Measurements from ENCODE around the gene SHMT2. TPM values are rescaled to one million over a fixed set of nuclear protein-coding genes. Genes with fewer than 3 reads are reported as not detected.

The SHMT2 gene
- total RNA-seq, 4 donors from 2014 or later: 20.5 to 42.4 (median 34.4) TPM

DNA sequence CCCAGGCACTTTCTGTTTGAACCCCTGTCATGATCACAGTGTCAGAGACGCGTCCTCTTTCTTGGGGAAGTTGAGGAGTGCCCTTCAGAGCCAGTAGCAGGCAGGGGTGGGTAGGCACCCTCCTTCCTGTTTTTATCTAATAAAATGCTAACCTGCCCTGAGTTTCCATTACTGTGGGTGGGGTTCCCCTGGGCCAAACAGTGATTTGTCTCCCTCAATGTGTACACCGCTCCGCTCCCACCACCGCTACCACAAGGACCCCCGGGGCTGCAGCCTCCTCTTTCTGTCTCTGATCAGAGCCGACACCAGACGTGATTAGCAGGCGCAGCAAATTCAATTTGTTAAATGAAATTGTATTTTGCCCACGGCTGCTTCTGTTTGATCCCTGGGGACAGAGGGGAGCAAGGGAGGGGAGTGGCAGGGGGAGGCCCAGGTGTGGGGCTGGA lies 5.1 kb downstream of the SHMT2 start:
- ATAC-seq: no peak
- TF ChIP-seq POLR2AphosphoS5 (IDR thresholded peaks at IDR 0.05): no peak
- TF ChIP-seq EP300 (IDR thresholded peaks at IDR 0.05): no peak
- TF ChIP-seq POLR2A (IDR thresholded peaks at IDR 0.05): no peak
- TF ChIP-seq, protein P1, sequence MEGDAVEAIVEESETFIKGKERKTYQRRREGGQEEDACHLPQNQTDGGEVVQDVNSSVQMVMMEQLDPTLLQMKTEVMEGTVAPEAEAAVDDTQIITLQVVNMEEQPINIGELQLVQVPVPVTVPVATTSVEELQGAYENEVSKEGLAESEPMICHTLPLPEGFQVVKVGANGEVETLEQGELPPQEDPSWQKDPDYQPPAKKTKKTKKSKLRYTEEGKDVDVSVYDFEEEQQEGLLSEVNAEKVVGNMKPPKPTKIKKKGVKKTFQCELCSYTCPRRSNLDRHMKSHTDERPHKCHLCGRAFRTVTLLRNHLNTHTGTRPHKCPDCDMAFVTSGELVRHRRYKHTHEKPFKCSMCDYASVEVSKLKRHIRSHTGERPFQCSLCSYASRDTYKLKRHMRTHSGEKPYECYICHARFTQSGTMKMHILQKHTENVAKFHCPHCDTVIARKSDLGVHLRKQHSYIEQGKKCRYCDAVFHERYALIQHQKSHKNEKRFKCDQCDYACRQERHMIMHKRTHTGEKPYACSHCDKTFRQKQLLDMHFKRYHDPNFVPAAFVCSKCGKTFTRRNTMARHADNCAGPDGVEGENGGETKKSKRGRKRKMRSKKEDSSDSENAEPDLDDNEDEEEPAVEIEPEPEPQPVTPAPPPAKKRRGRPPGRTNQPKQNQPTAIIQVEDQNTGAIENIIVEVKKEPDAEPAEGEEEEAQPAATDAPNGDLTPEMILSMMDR (IDR thresholded peaks at IDR 0.05): no peak
- WGBS, 2 donors (ENCODE audit: low coverage in 1 of 2): 91% methylated on average over 7 of the region's 10 CpGs; no CpG with 5 or more reads in 1 of the 2 donors
- H3K9me3 ChIP-seq: no peaks in the 10 kb centered on the region
- H3K4me3 ChIP-seq: no peak overlapping the region
- H3K36me3 ChIP-seq: peaks cover 0 to 49% of the 10 kb centered on the region in 2 donors
- peak overlapping the region in 3 of 4 donors; percentile 24 to 40 (median 27) for H3K27ac ChIP-seq
- H3K4me1 ChIP-seq: peaks cover 0 to 70% (median 29%) of the 10 kb centered on the region in 3 donors
- H3K27me3 ChIP-seq: peaks cover 61% of the 10 kb centered on the region

DNA sequence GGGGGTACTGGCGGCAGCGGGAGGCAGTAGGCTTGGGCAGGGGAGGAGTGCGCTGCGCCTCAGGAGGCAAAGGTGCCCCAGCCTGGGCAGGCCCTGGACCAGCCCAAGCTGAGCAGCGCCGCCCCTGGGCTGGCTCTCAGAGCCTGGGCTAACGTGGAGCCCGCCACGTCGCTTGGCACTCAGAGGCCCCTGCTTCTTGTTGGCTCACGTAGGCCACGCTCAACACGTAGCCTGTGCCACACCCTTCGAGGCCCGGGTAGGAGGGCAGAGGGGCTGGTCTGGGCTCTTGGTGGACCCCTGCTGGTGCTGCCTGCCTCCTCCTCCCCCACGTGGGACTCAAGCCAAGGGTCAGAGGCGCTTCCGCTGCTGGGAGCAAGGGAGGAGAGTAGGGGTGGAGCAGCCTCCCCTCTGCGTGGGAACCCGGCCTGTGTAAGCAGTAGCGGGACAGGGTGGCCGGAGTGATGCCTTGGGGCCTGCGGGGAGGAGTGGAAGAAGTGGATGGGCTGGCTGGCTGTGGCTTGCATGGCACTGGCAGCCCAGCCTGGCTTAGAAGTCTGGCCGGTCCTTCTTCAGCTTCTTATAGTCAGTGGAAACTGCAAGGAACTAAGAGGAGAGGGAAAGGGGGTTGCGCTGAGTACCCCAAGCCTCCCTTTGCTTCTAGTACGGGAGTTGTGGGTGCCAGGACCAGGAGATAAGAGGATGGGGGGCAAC lies 5.7 kb downstream of the SHMT2 start:
- Histone ChIP-seq H3K4me3 (peak overlapping the region in 1 of 2 donors; percentile 11), H3K27ac (peak overlapping the region in 3 of 4 donors; percentile 24 to 40 (median 27)), H3K27me3 (peaks cover 67% of the 10 kb centered on the region), H3K4me1 (peaks cover 0 to 71% (median 34%) of the 10 kb centered on the region in 3 donors), H3K36me3 (peaks cover 0 to 49% of the 10 kb centered on the region in 2 donors), H3K9me3 (no peaks in the 10 kb centered on the region)
- TF ChIP-seq POLR2AphosphoS5 (IDR thresholded peaks at IDR 0.05) (no peak), EP300 (IDR thresholded peaks at IDR 0.05) (no peak), POLR2A (IDR thresholded peaks at IDR 0.05) (no peak)
- TF ChIP-seq, protein P1 (IDR thresholded peaks at IDR 0.05): no peak
- WGBS, 2 donors (ENCODE audit: low coverage in 1 of 2): 80 to 97% methylated on average over 2 to 6 of the region's 26 CpGs
- ATAC-seq: no peak

DNA sequence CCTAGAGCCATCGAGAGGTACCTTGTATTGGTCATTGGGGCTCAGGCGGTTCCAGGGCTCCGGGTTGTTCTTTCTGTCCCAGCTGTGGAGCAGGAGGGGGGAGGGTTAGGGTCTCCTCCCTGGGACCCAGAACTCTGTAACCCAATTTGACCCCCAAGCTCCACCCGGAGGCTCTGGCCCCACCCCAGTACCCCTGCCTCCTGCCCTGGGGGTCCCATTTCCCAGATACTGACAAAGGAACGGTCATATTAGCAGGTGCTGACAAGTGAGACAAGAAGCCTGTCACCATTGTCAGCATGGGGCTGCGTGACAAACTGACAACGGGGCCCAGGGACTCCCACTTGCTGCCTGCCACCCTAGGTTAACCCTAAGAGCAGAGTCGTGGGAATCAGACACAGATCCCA lies 6.2 kb downstream of the SHMT2 start:
- H3K36me3 ChIP-seq: peaks cover 0 to 49% of the 10 kb centered on the region in 2 donors
- H3K27ac ChIP-seq: peak overlapping the region in 3 of 4 donors; percentile 23 to 27 (median 24)
- ATAC-seq: no peak
- peaks cover 72% of the 10 kb centered on the region for H3K27me3 ChIP-seq
- WGBS, 2 donors (ENCODE audit: low coverage in 1 of 2): 100% methylated on average over 4 of the region's 8 CpGs; no CpG with 5 or more reads in 1 of the 2 donors
- H3K9me3 ChIP-seq: no peaks in the 10 kb centered on the region
- H3K4me1 ChIP-seq: peaks cover 2 to 71% (median 34%) of the 10 kb centered on the region in 3 donors
- peak overlapping the region in 1 of 2 donors; percentile 11 for H3K4me3 ChIP-seq
- no peak for TF ChIP-seq POLR2AphosphoS5 (IDR thresholded peaks at IDR 0.05)
- TF ChIP-seq, protein P1 (IDR thresholded peaks at IDR 0.05): no peak
- TF ChIP-seq POLR2A (IDR thresholded peaks at IDR 0.05): no peak
- no peak for TF ChIP-seq EP300 (IDR thresholded peaks at IDR 0.05)

DNA sequence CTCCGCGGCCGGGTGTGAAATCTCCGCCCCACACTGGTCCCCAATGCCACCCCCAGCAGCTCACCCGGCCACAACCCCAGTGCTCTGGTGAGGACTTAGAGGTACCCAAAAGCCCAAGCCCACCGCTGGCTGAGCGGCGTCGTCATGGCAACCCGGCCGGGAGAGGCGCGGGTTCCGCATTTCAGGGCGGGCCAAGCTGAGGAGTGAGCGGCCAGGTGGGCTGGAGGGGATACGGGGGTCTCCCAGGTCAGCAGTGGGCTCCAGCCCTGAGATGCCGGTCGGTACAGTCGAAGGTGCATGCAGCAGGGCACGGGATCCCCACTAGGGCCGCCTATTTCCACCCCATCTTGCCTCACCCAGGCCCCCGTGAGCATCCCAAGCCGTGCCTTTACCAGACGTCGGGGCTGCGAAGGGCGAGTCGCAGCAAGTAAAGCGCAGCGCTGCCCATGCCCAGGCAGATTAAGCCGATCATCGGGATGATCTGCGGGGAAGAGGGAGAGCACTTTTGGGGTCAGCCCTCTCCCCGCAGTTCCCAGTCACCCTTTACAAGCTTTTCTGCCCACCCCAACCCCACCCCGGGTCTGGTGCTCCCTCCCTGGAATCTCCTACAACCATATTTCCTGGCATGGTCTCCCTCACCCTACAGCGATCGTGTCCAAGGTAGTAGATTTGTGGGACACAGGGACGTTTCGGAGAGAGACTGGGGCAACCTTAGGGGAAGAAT lies 6.9 kb downstream of the SHMT2 start:
- Histone ChIP-seq H3K9me3 (no peaks in the 10 kb centered on the region), H3K27me3 (peaks cover 79% of the 10 kb centered on the region), H3K4me3 (peak overlapping the region in 1 of 2 donors; percentile 27), H3K36me3 (peaks cover 0 to 44% of the 10 kb centered on the region in 2 donors), H3K4me1 (peaks cover 2 to 71% (median 39%) of the 10 kb centered on the region in 3 donors), H3K27ac (peak overlapping the region in 2 of 4 donors; percentile 24 to 41)
- TF ChIP-seq, protein P1 (IDR thresholded peaks at IDR 0.05): no peak
- TF ChIP-seq POLR2A (IDR thresholded peaks at IDR 0.05): no peak
- no peak for TF ChIP-seq POLR2AphosphoS5 (IDR thresholded peaks at IDR 0.05)
- TF ChIP-seq EP300 (IDR thresholded peaks at IDR 0.05): no peak
- no peak for ATAC-seq
- 18 to 31% methylated on average over 10 to 12 of the region's 40 CpGs for WGBS, 2 donors (ENCODE audit: low coverage in 1 of 2)
